Caco-2 (cell line): Measurements from ENCODE around the gene FNBP1. TPM values are rescaled to one million over a fixed set of nuclear protein-coding genes. Genes with fewer than 3 reads are reported as not detected.
"Not testable (repeated sequence)": the region's sequence is repeated elsewhere in the genome, so short reads cannot be mapped to it uniquely, and the experiment has no call there.

Experiments used
- BruUV-seq: library from RNA; stranded (reverse); fragments of 400-500 nt; replicated peaks from 2 replicates; lab custom pipeline; 2021; lab: Mats Ljungman, UMichigan
- CTCF ChIA-PET: fragments of 300-600 bp; sonication (Branson Sonifier 250); formaldehyde crosslinking; loops from one replicate; lab custom pipeline; 2022; ENCODE audit warnings: antibody characterized with exemption; lab: Charles Lee
- POLR2A ChIA-PET: fragments of 300-600 bp; sonication (Branson Sonifier 250); formaldehyde crosslinking; loops from one replicate; lab custom pipeline; 2022; ENCODE audit warnings: antibody characterized with exemption; lab: Charles Lee
- DNase-seq, 2 experiments: peaks; one replicate each; pipeline versions ENCODE4 v3.0.0 to v3.0.0-alpha.2; 2020 to 2022
- H3K27me3 ChIP-seq: replicated peaks from 2 replicates; pipeline ENCODE4 v1.6.0; 2011; ENCODE audit warnings: low read length; ENCODE audit not compliant: control insufficient read depth, insufficient read depth
- H3K36me3 ChIP-seq: 2 replicates; pipeline ENCODE4 v1.5.1; 2011; ENCODE audit warnings: low read length; ENCODE audit not compliant: control insufficient read depth, insufficient read depth
- H3K4me1 ChIP-seq: fragments of 250-450 bp; sonication (Bioruptor Pico); 2 replicates; pipeline ENCODE4 v1.5.1; 2020; ENCODE audit warnings: mild to moderate bottlenecking
- H3K4me3 ChIP-seq: 2 replicates; pipeline ENCODE4 v1.5.1; 2011; ENCODE audit warnings: low read depth, mild to moderate bottlenecking, control low read depth, low read length
- H3K9me3 ChIP-seq: fragments of 250-450 bp; sonication (Bioruptor Pico); 2 replicates; pipeline ENCODE4 v1.5.1; 2020; ENCODE audit warnings: mild to moderate bottlenecking, moderate library complexity
- H3K27ac Mint-ChIP-seq: one replicate; pipeline ENCODE4 v1.8.0; 2022; ENCODE audit warnings: mixed read lengths; ENCODE audit not compliant: unreplicated experiment
- H3K27me3 Mint-ChIP-seq: one replicate; pipeline ENCODE4 v1.8.0; 2022; ENCODE audit warnings: mixed read lengths; ENCODE audit not compliant: insufficient read depth, unreplicated experiment
- H3K36me3 Mint-ChIP-seq: one replicate; pipeline ENCODE4 v1.8.0; 2022; ENCODE audit warnings: mild to moderate bottlenecking, mixed read lengths; ENCODE audit not compliant: insufficient read depth, unreplicated experiment
- H3K4me1 Mint-ChIP-seq: one replicate; pipeline ENCODE4 v1.8.0; 2022; ENCODE audit warnings: low read depth, mixed read lengths; ENCODE audit not compliant: unreplicated experiment
- H3K4me3 Mint-ChIP-seq: one replicate; pipeline ENCODE4 v1.8.0; 2022; ENCODE audit warnings: mild to moderate bottlenecking, moderate library complexity, mixed read lengths; ENCODE audit not compliant: unreplicated experiment
- H3K9me3 Mint-ChIP-seq: one replicate; pipeline ENCODE4 v1.8.0; 2022; ENCODE audit warnings: mixed read lengths; ENCODE audit not compliant: unreplicated experiment
- intact Hi-C: fragments of 100-400 bp; cut with micrococcal nuclease; formaldehyde crosslinking; loops from one replicate; pipeline ENCODE4 v1.10.0; 2022; ENCODE audit not compliant: unreplicated experiment
- total RNA-seq: library from RNA; stranded (reverse); gene quantifications from 2 replicates; pipeline ENCODE4 v1.2.3, GENCODE V29; 2022
- TF ChIP-seq, protein P1 (sequence below), 2 experiments: fragments of 200-600 bp in 1 of 2; IDR thresholded peaks; 1 replicate in 1 of 2; 2 replicates in 1 of 2; pipeline versions ENCODE4 v1.5.1 to v1.8.0; 2011 to 2022; ENCODE audit warnings: antibody characterized with exemption in 1 of 2, control low read depth in 1 of 2, inconsistent platforms in 1 of 2, low read depth in 1 of 2, low read length in 1 of 2, mild to moderate bottlenecking in 1 of 2, moderate library complexity in 1 of 2; ENCODE audit not compliant: insufficient read depth in 1 of 2, severe bottlenecking in 1 of 2, unreplicated experiment in 1 of 2

Gene FNBP1
- total RNA-seq, 1 experiment from 2014 or later: 33.2 TPM

- CTCF ChIA-PET: no interaction called here
- no peaks in the 10 kb centered on the region for H3K36me3 Mint-ChIP-seq
Observed at GRCh38 chr9:129983891-129984290, 59.1 kb downstream of the FNBP1 start.

GRCh38 chr9:129981180-129981907 is 61.6 kb downstream of the FNBP1 start:
- DNase-seq: no peak
- intact Hi-C loops: no loop called here
- TF ChIP-seq, protein P1, sequence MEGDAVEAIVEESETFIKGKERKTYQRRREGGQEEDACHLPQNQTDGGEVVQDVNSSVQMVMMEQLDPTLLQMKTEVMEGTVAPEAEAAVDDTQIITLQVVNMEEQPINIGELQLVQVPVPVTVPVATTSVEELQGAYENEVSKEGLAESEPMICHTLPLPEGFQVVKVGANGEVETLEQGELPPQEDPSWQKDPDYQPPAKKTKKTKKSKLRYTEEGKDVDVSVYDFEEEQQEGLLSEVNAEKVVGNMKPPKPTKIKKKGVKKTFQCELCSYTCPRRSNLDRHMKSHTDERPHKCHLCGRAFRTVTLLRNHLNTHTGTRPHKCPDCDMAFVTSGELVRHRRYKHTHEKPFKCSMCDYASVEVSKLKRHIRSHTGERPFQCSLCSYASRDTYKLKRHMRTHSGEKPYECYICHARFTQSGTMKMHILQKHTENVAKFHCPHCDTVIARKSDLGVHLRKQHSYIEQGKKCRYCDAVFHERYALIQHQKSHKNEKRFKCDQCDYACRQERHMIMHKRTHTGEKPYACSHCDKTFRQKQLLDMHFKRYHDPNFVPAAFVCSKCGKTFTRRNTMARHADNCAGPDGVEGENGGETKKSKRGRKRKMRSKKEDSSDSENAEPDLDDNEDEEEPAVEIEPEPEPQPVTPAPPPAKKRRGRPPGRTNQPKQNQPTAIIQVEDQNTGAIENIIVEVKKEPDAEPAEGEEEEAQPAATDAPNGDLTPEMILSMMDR (IDR thresholded peaks at IDR 0.05; ENCODE audit: insufficient read depth in 1 of 2, low read depth in 1 of 2, low read length in 1 of 2, severe bottlenecking in 1 of 2, unreplicated experiment in 1 of 2): no peak
- no peak overlapping the region for H3K27ac Mint-ChIP-seq
- ChIA-PET POLR2A (no interaction called here), CTCF (no interaction called here)
- no peaks in the 10 kb centered on the region for H3K27me3 ChIP-seq
- no peaks in the 10 kb centered on the region for H3K9me3 Mint-ChIP-seq
- H3K27me3 Mint-ChIP-seq: no peaks in the 10 kb centered on the region
- H3K9me3 ChIP-seq: no peaks in the 10 kb centered on the region
- no peaks in the 10 kb centered on the region for H3K4me1 Mint-ChIP-seq
- H3K4me3 ChIP-seq: no peak overlapping the region
- BruUV-seq: no TSS peak
- no peaks in the 10 kb centered on the region for H3K4me1 ChIP-seq
- H3K4me3 Mint-ChIP-seq: no peak overlapping the region
- H3K36me3 Mint-ChIP-seq: no peaks in the 10 kb centered on the region
- H3K36me3 ChIP-seq: no peaks in the 10 kb centered on the region

More at GRCh38 chr9:129983891-129984290, 59.1 kb downstream of the FNBP1 start:
- no peak for DNase-seq
- H3K27me3 ChIP-seq: no peaks in the 10 kb centered on the region
- no peak overlapping the region for H3K4me3 ChIP-seq
- intact Hi-C loops: no loop called here
- Mint-ChIP-seq H3K9me3 (no peaks in the 10 kb centered on the region), H3K27ac (no peak overlapping the region), H3K4me3 (no peak overlapping the region), H3K4me1 (no peaks in the 10 kb centered on the region), H3K27me3 (no peaks in the 10 kb centered on the region)
- BruUV-seq: no TSS peak
- TF ChIP-seq, protein P1 (IDR thresholded peaks at IDR 0.05; ENCODE audit: insufficient read depth in 1 of 2, low read depth in 1 of 2, low read length in 1 of 2, severe bottlenecking in 1 of 2, unreplicated experiment in 1 of 2): no peak
- no peaks in the 10 kb centered on the region; the same call in 1 of the 2 replicates for H3K36me3 ChIP-seq
- no peaks in the 10 kb centered on the region for H3K4me1 ChIP-seq
- POLR2A ChIA-PET: no interaction called here
- H3K9me3 ChIP-seq: no peaks in the 10 kb centered on the region

DNA sequence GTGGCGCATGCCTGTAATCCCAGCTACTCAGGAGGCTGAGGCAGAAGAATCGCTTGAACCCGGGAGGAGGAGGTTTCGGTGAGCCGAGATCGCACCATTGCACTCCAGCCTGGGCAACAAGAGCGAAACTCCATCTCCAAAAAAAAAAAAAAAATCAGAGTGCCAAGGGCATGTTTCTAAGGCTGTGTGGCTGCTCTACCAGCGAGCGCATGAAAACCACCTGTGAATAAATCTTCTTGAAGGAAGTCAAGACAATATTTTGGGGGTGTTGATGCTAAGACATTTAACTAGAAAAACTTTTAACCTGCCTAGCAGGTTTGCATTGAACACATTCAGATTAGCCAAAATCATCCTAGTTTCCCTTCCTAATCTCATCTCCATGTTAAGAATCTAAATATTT is 62.8 kb downstream of the FNBP1 start:
- H3K9me3 ChIP-seq, H3K4me1 ChIP-seq, H3K36me3 ChIP-seq, H3K36me3 Mint-ChIP-seq, intact Hi-C loops, H3K4me3 Mint-ChIP-seq, DNase-seq, H3K4me1 Mint-ChIP-seq, H3K27ac Mint-ChIP-seq, H3K9me3 Mint-ChIP-seq, CTCF ChIA-PET, H3K4me3 ChIP-seq, H3K27me3 Mint-ChIP-seq, BruUV-seq, H3K27me3 ChIP-seq: not testable (repeated sequence)
- POLR2A ChIA-PET: interaction anchor here (0.7 kb wide), 1 partner anchor 873 kb away, joined by 15 read pairs; no protein-coding TSS in a partner anchor
